Myocyte (in vitro differentiated cells): Measurements from ENCODE around the gene PRX. TPM values are rescaled to one million over a fixed set of nuclear protein-coding genes. Genes with fewer than 3 reads are reported as not detected.
A peak's percentile ranks its signal among the peaks of the same experiment; 100 is the strongest.

Experiments used
- DNase-seq: peaks from one replicate; pipeline ENCODE4 v3.0.0-alpha.2; 2012; ENCODE audit warnings: low read depth
- polyA plus RNA-seq: library from polyadenylated mRNA; unstranded; fragments of >200 nt; gene quantifications from one replicate; pipeline ENCODE4 v1.2.1, GENCODE V29; 2012; ENCODE audit warnings: missing spikeins
- total RNA-seq: library from RNA; depleted of rRNA; stranded (reverse); fragments of >200 nt; gene quantifications from 2 replicates; pipeline ENCODE4 v1.2.3, GENCODE V29; 2014

The PRX gene
- 2.6 and 2.8 TPM in 2 replicates for total RNA-seq
- polyA plus RNA-seq = 3.6 TPM

GRCh38 chr19:40413291-40413845 is at the start of gene PRX:
Gene PRX, minus strand, starts transcription at chr19:40413378. Its CDS starts 5,446 bp downstream, at chr19:40407932.
- no peak for DNase-seq

- DNase-seq = no peak
Measured at GRCh38 chr19:40461669-40462221, 48.6 kb upstream of the PRX start.

- no peak for DNase-seq
Measured at GRCh38 chr19:40460185-40460584, 47.0 kb upstream of the PRX start.

GRCh38 chr19:40458597-40458974 is 45.4 kb upstream of the PRX start:
- no peak for DNase-seq

GRCh38 chr19:40457953-40458596 is 44.9 kb upstream of the PRX start:
- DNase-seq = no peak

- DNase-seq = no peak
Measured at GRCh38 chr19:40457048-40457447, 43.9 kb upstream of the PRX start.

GRCh38 chr19:40453943-40454342 is 40.8 kb upstream of the PRX start:
- DNase-seq = peak; percentile 9

- DNase-seq = no peak
Measured at GRCh38 chr19:40453151-40453735, 40.1 kb upstream of the PRX start.

GRCh38 chr19:40452016-40452415 is 38.8 kb upstream of the PRX start:
- DNase-seq = no peak

GRCh38 chr19:40450664-40451063 is 37.5 kb upstream of the PRX start:
- DNase-seq = no peak

GRCh38 chr19:40449506-40449905 is 36.3 kb upstream of the PRX start:
- DNase-seq = no peak

GRCh38 chr19:40446263-40446784 is 33.1 kb upstream of the PRX start:
- DNase-seq = no peak

GRCh38 chr19:40445780-40446262 is 32.6 kb upstream of the PRX start:
- no peak for DNase-seq

- DNase-seq = no peak
Measured at GRCh38 chr19:40444825-40445312, 31.7 kb upstream of the PRX start.

GRCh38 chr19:40444000-40444824 is 31.0 kb upstream of the PRX start, which contains the start of gene SERTAD3:
Gene SERTAD3, minus strand, starts transcription at chr19:40444335. Its CDS starts 2,255 bp downstream, at chr19:40442080.
- peak; percentile 97 for DNase-seq

- peak; percentile 100 for DNase-seq
Measured at GRCh38 chr19:40443131-40443999, 30.2 kb upstream of the PRX start.

GRCh38 chr19:40442328-40443130 is 29.4 kb upstream of the PRX start:
- DNase-seq = no peak

GRCh38 chr19:40441719-40442253 is 28.6 kb upstream of the PRX start:
- DNase-seq = no peak

GRCh38 chr19:40438284-40438683 is 25.1 kb upstream of the PRX start:
- DNase-seq = no peak
